ENCODE data around the gene C20orf141. TPM values are rescaled to one million over a fixed set of nuclear protein-coding genes. Genes with fewer than 3 reads are reported as not detected.

C20orf141 gene
- total RNA-seq, 1 experiment from 2014 or later, result not detected

DNA sequence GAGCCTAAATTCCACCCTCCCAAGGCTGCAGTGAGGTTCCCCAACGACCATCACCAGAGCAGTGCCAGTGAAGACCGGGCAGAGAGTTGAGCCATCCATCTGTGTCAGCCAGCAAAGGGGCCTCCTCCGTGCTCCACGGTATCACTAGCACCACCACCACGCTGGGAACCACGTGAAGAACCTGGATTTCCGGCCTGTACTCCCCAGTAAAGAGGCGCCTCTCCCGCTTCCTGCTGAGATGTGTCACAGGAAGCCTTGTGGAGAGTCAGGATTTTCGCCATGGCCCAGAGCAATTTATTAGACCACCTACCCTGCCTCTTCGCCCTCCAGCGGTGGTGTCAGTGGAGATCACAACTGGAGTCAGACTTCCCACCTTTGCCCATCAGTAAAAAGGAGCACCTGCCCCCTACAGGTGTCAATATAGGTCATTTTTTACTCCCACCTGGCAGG lies 43.1 kb upstream of the C20orf141 start:
- H3K27me3 ChIP-seq (replicated peaks; ENCODE audit: insufficient read depth, low read depth, low read length, poor library complexity), result peaks cover under 1% of the 10 kb centered on the region
- intact Hi-C loops (cut with micrococcal nuclease; ENCODE audit: unreplicated experiment), result no loop called here
- no peaks in the 10 kb centered on the region for H3K36me3 ChIP-seq (ENCODE audit: insufficient read depth, low read length, poor library complexity, severe bottlenecking)
- no peaks in the 10 kb centered on the region for H3K9me3 ChIP-seq (ENCODE audit: low read depth, low read length, poor library complexity, severe bottlenecking)
- TF ChIP-seq EZH2 (IDR thresholded peaks at IDR 0.05; ENCODE audit: borderline replicate concordance, low read depth, low read length, poor library complexity, severe bottlenecking) (no peak), CTCF (conservative IDR thresholded peaks at IDR 0.05; ENCODE audit: low read depth, low read length) (no peak)
- BruUV-seq (replicated peaks), result no TSS peak
- ChIA-PET CTCF (no interaction called here), POLR2A (ENCODE audit: low non-redundant PET) (no interaction called here)
- no peak overlapping the region for H3K4me3 ChIP-seq (ENCODE audit: low read depth, low read length, poor library complexity, severe bottlenecking)
- no peak overlapping the region for H3K27ac ChIP-seq (ENCODE audit: low read depth, low read length, poor library complexity, severe bottlenecking)
- H3K4me1 ChIP-seq (ENCODE audit: insufficient read depth, low read length, poor library complexity, severe bottlenecking), result no peaks in the 10 kb centered on the region
- no peak for DNase-seq (ENCODE audit: low spot score)

DNA sequence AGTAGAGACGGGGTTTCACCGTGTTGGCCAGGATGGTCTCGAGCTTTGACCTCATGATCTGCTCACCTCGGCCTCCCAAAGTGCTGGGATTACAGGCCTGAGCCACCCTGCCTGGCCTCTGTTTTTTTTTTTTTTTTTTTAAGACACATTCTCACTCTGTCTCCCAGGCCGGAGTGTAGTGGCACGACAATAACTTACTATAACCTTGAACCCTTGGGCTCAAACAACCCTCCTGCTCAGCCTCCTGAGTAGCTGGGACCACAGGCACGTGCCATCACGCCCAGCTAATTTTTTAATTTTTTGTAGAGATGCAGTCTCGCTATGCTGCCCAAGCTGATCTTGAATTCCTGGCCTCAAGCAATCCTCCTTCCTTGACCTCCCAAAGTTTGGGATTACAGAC lies 41.0 kb upstream of the C20orf141 start:
- intact Hi-C loops (cut with micrococcal nuclease; ENCODE audit: unreplicated experiment), result no loop called here
- POLR2A ChIA-PET (ENCODE audit: low non-redundant PET), result no interaction called here
- CTCF ChIA-PET, result interaction anchor here (0.6 to 0.7 kb wide), 2 partner anchors 30 to 62 kb away, joined by 3 to 4 read pairs; no protein-coding TSS in a partner anchor

DNA sequence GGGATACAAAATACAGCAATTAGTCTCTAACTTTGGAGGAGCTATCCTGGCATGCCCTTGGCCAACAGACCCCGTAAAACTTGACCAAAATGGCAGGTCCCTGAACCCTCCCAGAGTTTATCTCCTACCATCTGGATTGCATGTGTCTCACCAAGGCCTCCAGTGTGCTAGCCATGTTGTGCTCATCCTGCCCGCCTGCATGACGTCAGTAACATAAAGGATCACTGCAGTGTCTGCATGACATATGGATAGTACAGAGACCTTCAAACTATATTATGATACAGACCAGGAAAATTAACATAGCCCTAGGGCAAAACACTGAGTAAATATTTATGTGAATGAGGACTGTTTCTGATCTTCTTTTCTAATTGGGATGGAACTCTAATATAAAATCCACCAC lies 39.6 kb upstream of the C20orf141 start:
- ChIA-PET CTCF (no interaction called here), POLR2A (ENCODE audit: low non-redundant PET) (no interaction called here)
- Histone ChIP-seq H3K4me3 (ENCODE audit: low read depth, low read length, poor library complexity, severe bottlenecking) (no peak overlapping the region), H3K36me3 (ENCODE audit: insufficient read depth, low read length, poor library complexity, severe bottlenecking) (no peaks in the 10 kb centered on the region), H3K27ac (ENCODE audit: low read depth, low read length, poor library complexity, severe bottlenecking) (no peak overlapping the region), H3K4me1 (ENCODE audit: insufficient read depth, low read length, poor library complexity, severe bottlenecking) (no peaks in the 10 kb centered on the region), H3K9me3 (ENCODE audit: low read depth, low read length, poor library complexity, severe bottlenecking) (no peaks in the 10 kb centered on the region), H3K27me3 (replicated peaks; ENCODE audit: insufficient read depth, low read depth, low read length, poor library complexity) (no peaks in the 10 kb centered on the region)
- no peak for DNase-seq (ENCODE audit: low spot score)
- intact Hi-C loops (cut with micrococcal nuclease; ENCODE audit: unreplicated experiment), result no loop called here
- no peak for TF ChIP-seq CTCF (conservative IDR thresholded peaks at IDR 0.05; ENCODE audit: low read depth, low read length)
- TF ChIP-seq EZH2 (IDR thresholded peaks at IDR 0.05; ENCODE audit: borderline replicate concordance, low read depth, low read length, poor library complexity, severe bottlenecking), result no peak
- no TSS peak for BruUV-seq (replicated peaks)

More for the DNA sequence above, 41.0 kb upstream of the C20orf141 start:
- no peak for DNase-seq (ENCODE audit: low spot score)
- Histone ChIP-seq H3K36me3 (ENCODE audit: insufficient read depth, low read length, poor library complexity, severe bottlenecking) (no peaks in the 10 kb centered on the region), H3K27me3 (replicated peaks; ENCODE audit: insufficient read depth, low read depth, low read length, poor library complexity) (no peaks in the 10 kb centered on the region), H3K4me3 (ENCODE audit: low read depth, low read length, poor library complexity, severe bottlenecking) (no peak overlapping the region), H3K9me3 (ENCODE audit: low read depth, low read length, poor library complexity, severe bottlenecking) (no peaks in the 10 kb centered on the region), H3K4me1 (ENCODE audit: insufficient read depth, low read length, poor library complexity, severe bottlenecking) (no peaks in the 10 kb centered on the region), H3K27ac (ENCODE audit: low read depth, low read length, poor library complexity, severe bottlenecking) (no peak overlapping the region)
- TF ChIP-seq CTCF (conservative IDR thresholded peaks at IDR 0.05; ENCODE audit: low read depth, low read length) (no peak), EZH2 (IDR thresholded peaks at IDR 0.05; ENCODE audit: borderline replicate concordance, low read depth, low read length, poor library complexity, severe bottlenecking) (no peak)
- no TSS peak for BruUV-seq (replicated peaks)

Data from A673 (cell line).